Activated CD4-positive, alpha-beta T cell treated with anti-CD3 and anti-CD28 coated beads, Interleukin-2, amount 50 U/mL, for 16 hours (primary cell): ENCODE data around the gene DIP2C.

Experiments used
- DNase-seq: peaks from one replicate; pipeline ENCODE4 v3.0.0-alpha.2; 2020

Gene DIP2C

DNA sequence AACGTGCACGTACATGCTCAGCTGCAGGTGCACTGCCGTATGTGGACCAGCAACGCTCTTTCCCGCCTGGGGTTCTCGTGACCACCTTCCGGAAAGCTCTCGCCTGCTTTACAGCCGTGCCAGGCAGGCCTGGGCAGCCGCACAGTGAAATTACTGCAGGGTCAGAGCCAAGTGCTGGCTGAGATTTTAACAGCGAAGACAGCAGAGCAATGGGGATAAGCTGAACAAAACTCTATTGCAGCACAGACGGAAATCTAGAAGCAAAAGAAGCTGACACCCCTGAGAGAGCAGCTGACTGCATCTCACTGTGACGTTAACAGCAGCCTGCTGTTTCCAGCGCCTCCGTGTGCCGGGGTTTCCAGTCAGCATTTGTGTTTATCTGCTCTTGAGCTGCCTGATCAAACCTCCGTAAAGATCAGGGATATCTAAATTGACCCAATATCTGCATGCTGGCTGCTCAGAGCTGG, 179.0 kb downstream of the DIP2C start:
- DNase-seq, result no peak

DNA sequence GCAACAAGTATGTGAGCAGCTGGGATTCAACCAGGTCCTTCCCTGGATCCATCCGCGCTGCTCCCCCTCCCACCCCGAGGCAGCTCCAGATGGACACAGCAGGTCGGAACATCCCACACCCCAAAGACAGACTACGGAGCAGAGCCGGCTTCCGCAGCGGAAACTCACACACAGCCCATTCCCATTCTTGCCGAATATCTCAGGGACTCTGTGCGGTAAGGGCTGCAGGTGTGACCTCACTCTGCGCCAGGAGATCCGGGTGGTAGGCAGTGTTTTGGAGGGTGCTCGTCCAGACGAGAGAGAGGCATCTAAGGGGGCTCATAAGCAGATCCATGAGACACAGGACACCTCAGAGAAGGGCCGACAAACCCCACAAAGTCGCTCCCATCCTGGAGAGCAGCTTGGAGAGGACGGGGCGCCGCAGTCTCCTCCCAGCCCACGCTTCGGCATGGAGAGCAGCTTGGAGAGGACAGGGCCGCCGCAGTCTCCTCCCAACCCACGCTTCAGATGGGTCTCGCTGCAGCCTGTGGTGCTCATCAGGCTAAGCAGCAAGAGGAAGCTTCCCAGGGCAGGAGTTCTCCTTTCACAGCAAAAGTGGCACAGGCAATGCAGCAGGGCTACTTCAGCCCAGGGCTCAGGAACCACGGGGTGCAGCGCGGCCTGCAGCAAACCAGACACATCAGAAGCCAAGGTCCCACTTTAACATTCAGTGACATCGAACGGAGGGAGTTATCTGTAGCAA, 179.9 kb downstream of the DIP2C start:
- DNase-seq, result no peak

DNA sequence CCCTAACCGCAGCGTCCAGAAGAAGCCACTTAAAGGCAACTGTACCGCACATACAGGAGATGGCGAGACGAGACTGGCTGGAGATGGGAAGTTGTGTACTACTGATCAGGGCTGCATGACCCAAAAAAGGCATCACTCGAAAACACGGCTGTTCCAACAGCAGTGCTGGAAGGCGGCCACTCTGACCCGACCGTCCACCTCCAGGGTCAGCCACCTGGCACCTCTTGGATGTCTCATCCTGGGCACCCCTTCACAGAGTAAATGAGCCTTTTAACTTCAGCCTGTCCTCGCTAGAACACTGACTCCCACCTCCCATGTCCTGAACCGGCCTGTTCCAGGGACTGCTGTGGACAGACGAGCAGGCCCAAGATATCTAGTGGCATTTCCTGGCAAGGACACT, 180.7 kb downstream of the DIP2C start:
- no peak for DNase-seq

DNA sequence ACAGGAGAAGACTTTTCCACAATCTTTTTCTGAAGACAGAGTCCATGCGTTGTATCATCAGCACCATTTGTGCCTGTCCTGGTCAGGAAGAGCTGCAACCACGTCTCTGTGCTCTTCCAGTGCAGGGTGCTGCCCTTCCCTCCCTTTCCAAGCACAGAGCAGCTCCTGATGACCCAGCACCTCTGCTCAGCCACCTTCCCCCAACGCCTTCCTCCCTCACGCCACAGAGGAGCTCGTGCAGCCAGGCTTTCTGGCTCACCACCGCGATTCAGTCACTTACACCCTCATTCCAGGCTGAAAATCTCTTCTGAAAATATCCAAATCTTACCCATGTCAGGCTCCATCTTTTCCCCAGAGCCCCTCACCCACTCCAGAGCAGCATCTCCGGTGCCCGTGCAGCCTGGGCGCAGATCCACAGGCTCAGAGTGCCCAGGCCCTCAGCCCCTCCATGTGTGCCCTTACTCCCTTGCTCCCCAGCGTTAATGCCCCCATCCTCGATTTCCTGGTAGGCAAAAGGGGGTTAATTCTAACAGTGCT, 181.5 kb downstream of the DIP2C start:
- no peak for DNase-seq

DNA sequence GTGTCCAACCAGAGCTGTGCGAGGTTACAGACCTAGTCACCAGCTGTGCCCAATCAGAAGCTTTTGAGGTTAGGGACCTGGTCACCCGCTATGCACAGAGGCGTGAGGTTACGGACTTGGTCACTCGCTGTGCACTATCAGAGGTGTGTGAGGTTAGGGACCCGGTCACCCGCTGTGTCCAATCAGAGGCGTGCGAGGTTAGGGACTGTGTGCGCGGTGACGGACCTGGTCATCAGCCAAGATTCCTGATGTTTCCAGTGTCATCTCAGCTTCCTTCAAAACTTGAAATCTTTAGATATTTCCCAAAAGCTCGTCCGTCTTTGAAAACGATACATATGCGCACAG, 182.1 kb downstream of the DIP2C start:
- DNase-seq, result no peak

DNA sequence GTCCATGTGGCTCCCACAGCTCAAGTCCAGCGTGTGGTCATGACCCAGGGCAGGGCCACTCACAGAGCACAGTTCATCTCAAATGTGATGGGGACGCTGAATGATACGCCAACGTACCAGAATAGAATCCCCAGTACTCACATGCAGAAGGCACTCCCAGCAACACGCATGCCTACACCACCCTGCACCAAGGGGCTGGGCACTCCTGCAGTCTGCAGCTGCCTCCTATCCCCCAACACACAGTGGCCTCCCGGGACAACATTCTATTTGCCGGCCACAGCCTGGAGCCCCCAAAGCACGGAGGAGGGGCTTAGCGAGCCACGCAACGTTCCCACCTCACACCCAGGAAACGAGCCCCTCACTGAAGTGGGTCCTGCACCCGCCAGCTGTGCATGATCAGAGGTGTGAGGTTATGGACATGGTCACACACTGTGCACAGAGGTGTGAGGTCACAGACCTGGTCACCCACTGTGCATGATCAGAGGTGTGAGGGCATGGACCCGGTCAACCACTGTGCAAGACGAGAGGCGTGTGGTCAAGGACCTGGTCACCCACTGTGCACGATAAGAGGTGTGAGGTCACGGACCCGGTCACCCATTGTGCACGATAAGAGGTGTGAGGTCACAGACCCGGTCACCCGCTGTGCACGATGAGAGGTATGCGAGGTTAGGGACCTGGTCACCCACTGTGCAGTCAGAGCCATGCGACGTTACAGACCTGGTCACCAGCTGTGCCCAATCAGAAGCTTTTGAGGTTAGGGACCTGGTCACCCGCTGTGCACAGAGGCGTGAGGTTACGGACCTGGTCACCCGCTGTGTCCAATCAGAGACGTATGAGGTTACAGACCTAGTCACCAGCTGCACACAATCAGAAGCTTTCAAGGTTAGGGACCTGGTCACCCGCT, 182.8 kb downstream of the DIP2C start:
- DNase-seq, result no peak

DNA sequence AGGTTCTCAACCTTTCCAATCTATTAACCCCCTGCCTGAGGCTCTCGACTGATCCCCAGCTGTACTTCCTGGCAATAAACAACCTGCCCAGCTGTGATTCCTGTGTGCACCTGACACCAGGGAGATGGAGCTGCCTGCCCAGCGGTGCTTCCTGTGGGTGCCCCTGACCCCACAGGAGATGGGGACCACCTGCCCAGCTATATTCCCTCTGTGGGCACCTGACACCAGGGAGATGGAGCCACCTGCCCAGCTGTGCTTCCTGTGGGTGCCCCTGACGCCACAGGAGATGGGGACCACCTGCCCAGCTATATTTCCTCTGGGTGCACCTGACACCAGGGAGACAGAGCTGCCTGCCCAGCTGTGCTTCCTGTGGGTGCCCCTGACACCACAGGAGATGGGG, 184.0 kb downstream of the DIP2C start:
- DNase-seq, result no peak

DNA sequence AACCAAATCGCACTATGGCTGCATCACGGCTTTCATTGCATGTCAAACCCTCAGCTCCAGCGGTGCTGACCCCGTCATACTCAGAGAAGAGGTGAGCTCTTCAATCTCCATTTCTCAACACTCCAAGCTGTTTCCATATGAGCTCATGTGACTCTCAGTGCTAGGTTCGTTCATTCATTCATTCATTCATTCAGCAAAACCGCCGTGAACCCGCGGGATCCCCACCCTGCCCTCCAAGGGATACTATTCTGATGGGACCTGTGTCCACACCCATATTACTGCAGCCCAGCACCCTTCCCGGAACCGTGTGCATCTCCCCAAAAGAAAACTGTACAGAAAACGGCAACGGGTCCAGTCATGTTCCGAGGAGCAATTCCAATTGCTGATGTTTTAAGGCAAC, 184.7 kb downstream of the DIP2C start:
- no peak for DNase-seq

DNA sequence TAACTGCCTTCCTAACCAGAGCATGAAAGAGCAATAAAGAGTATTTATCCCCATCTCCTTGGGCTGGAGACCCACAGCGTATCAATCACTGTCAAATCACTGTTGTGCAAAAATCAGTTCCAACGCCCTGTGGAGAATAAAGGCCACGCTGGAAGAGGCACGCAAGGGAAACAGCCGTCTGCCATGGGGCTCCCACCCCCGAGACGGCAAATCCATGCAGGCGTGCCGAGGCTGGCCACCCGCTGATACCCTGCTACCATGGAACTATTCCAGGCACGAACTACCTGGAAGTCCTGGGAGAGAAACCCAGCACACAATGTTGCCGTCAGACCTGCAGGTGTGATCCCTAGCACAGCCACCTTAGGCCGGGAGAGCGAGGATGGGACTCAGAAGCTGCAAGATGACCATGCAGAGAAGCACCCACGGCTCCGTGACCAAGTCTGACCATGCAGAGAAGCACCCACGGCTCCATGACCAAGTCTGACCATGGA, 185.3 kb downstream of the DIP2C start:
- DNase-seq, result no peak

DNA sequence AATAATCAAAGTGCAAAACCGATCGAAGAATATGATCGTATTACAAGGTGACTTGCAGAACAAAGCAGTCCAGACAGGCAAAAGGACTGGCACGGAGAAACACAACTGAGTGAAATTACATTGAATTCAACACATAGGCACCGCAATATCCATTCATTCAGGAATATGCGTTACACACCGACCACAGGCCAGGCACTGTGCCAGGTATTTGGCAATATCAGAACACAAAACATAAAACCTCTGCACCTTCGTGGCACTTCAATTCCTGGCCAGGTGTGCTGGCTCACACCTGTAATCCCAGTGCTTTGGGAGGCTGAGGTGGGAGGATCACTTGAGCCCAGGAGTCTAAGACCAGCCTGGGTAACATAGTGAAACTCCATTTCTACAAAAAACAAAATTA, 187.9 kb downstream of the DIP2C start:
- DNase-seq, result no peak

DNA sequence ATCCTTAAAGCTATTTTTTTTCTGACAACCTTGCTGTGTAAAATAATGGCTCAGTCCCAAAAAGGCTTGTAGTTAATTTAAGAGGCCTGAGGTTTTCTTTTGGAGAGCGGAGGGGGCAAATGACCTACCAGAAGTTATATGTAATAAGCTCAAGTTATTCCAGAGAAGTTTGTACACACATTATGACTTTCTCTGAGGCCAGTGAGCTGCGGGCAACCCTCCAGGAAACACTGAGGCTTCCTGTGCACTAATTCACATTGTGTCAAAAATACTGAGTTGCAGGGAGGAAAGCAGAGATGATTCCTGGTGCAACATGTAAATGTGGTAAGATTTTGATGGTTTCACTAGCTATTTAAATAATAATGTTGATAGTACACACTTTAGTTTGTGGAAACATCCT, 188.6 kb downstream of the DIP2C start:
- no peak for DNase-seq

DNA sequence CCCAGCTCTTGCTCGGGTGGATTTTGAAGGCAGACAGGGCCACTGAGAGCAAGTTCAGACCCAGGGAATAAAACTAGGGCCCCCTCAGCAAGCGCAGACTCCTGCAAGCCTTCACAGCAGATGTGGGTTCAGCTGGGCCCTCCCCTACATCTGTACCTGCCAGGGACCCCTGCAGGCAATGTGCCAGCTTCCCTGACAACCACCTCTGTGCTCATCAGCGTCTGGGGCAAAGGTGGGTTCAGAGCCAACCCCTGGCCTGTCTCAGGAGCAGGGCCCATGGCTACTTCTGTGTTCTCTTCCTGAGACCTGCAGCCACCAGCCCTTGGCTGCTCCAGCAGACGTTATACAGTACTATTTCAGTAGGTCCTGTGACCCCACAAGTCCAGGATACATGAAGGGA, 189.5 kb downstream of the DIP2C start:
- no peak for DNase-seq

DNA sequence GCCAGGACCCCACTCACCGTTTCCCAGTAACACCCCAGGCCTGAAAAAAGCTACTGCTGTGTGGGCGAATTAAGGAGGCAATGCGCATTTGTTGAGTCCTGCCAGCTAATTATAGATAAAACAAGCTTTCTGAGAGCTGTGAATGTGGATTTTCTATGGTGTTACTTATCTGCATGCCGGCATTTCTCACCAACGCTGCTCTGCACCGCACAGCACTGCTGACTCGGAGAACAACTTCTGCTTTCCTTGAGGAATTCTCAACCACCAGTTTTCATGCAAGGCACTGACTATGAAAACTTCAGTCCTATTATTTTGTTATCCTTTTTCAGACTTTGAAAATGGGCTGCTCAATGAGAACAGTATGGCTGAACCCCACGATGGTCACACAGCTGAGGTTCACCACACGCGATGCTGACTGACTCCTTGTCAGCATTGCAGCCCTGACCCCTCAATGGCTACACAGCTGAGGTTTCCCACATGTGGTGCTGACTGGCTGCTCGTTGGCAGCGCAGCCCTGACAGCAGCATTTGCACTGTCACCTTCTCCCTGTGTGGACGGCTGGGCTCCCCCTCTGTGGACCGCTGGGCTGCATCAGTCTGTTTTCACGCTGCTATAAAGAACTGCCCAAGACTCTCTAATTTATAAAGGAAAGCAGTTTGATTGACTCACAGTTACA, 190.6 kb downstream of the DIP2C start:
- DNase-seq, result no peak

DNA sequence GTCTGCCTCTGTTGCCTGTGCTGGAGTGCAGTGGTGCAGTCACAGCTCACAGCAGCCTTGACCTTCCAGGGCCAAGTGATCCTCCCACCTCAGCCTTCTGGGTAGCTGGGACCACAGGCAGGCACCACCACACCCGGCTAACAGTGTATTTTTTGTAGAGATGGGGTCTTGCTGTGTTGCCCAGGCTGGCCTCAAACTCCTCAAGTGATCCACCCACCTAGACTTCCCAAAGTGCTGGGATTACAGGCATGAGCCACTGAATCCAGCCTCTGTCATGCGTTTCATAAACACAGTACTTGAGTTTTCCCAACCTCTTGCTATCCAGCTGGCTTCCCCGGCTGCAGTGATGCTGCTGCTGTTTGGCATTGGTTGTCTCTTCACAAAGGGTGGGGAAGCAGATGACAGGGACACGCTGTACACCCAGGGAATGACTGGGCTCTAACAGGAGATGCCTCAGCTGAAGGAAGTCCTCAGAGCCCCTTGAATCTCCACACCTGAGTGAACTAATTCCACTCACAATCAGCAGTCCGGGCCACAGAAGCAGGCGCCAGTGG, 191.5 kb downstream of the DIP2C start:
- no peak for DNase-seq

DNA sequence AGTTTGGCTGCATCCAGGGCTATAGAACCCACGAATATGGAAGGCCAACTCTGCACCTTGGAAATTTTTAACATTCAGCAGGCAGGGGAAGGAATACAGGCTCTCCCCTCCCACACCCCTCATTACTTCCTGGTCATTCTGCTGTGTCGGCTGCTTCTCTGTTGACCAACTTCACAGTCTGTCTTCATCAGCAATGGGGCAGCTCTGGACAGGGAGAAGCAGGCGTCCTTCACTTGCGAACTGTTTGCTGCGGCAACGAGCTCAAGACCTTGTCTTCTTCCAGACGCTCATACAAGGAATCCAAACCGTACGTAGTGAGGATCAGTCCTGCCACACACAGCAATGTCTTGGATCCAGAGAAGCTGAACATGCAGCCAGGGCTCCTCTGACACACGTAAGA, 192.2 kb downstream of the DIP2C start:
- DNase-seq, result no peak

DNA sequence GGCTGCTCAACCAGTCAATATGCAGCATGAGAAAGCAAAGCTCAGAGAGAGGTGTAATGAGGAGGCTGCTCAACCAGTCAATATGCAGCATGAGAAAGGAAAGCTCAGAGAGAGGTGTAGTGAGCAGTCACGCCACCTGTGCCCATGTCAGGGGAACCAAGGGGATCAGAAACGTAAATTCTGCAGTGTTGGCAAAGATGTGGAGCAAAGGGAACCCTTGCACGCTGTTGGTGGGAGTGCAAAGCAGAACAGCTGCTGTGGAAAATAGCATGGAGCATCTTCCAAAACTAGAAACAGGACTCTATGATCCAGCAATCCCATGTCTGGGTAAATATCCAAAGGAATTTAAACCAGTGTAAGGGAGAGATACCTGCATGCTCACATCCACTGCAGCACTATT, 194.9 kb downstream of the DIP2C start:
- DNase-seq, result no peak

DNA sequence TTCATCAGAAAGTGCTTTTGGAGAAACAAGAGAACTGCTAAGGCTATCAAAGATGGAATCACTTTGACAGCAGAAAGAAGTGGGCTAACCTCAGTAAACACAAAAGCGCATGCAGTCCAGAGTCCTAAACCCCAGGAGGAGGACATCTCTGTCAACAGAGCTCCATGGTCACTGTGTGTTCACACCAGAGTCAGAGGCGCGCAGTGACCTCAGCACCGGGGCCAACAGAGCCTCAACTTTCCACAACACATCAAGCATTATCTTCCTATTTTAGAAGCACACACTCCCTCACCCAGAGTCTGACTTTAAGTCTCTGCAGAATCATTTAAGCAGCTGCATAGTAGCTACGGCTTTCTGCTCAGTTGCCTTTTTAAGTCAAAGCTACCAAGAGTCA, 195.3 kb downstream of the DIP2C start:
- DNase-seq, result no peak

DNA sequence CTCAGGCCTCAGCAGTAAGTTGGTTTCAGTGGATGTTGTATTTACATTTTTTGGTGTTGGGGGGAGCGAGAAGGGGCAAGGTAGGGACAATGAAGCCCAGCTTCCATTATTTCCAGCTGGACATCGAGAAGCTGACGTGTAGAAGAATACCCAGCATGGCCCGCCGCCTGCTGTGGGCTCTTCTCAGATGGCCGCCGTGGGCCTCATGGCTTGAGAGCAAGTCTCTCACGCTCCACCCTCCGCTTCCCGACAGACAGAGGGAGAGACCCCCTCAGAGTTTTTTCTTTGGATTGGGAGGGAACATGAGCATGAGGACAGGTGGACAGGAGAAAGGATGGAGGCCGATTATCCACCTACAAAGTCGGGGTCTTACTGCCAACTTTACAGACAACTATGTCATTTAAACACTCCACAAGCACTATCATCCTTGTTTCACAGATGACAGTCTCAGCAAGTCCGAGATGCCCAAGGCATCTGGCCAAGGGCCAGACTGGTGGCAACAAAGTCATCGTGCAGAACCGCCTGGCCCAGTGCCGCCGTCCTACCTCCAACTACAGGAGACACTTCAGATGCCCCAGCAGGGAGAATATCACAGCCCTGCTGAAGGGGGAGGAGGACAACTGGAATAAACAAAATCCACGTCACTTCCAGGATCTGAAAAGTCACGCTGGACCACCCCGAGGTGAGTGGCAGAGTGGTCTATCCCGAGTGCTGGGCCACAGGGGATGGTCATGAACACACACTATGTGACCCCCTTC, 195.9 kb downstream of the DIP2C start:
- DNase-seq, result no peak

DNA sequence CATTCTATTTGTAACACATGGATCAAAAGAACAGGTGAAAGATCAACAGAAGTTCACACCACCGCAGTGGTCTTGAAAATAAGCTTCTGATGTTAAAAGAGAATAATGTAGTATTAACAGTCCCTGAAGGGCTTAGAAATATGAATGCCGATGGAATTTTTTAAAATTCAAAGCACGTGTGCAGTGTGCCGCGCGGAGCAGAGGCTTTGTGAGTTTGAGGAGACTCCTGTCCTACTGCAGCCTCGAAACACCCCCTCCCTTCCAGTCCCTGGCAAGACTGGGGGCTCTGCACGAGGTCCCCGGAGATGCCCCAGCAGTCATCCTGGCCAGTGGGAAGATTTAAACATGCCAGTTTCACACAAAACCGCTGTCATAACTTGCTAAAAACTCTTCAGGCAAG, 196.6 kb downstream of the DIP2C start:
- no peak for DNase-seq

DNA sequence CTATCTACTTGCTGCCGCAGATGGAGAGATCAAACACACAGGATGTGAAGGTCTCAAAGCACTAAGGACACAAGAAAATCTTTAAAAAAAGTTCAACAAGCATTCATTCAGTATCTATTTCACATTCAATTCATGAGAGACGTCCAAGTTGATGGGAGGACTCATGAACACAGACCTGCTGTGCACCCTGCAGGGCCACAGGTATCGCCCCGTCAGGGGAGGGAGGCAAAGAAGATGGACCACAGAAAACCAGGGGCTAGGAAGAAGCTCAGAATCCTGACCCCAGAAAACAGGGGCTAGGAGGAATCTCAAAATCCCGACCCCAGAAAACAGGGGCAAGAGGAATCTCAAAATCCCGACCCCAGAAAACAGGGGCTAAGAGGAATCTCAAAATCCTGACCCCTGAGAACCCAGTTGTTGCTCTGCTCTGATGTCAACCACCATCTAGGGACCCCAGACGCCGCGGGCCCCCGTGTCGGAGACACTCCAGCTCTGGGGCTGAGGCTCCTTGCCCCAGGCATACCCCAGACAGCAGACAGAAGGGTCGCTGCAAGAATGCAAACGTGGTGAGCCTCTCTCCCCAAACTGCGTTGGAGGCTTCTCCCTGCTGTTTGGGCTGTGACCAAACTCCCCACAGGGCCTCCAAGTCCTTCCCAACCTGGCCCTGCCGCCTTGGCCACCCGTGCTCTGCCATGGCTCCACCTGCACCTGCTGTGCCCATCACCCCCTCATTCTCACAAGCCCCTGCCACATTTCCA, 197.6 kb downstream of the DIP2C start:
- no peak for DNase-seq

DNA sequence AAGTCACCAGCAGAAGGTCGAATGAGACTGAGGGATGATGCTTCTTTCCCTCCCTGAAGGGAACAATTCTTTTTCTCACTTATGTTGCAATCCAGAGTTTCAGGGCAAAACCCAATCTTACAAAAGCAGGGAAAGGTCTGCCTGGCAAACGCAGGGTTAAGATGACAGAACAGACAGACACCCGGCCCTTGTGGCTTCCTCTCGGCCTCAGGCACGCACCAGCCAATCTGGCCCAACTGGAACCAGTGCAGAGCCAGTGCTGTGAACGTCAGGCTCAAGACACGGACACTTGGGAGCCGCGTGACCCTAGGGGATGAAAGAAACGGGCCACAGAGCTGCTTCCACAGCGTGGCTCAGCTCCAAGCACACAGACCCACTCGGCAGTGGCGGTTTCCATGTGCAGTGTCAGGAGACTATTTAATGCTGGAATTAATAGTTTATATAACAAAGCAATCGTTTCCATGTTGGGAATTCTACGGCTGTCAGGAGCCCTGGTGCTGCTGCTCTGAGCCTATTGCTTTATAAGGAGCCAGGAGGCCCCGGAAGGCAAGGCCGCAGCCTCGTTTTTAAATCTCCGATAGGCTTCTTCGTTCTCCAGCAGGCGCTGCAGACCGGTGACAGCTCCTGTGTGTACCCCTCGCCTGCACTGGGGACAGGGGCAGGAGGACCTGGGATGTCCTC, 198.4 kb downstream of the DIP2C start:
- no peak for DNase-seq
